Gastrocnemius medialis (tissue), 4 donors: ENCODE results near the gene SMTNL2. TPM values are rescaled to one million over a fixed set of nuclear protein-coding genes. Genes with fewer than 3 reads are reported as not detected.

Experiments used
- ATAC-seq, 2 donors: fragments of 150-250 bp; one replicate each; pipeline ENCODE4 v1.9.1; 2016
- DNase-seq, 2 donors: peaks; one replicate each; pipeline ENCODE4 v3.0.0-alpha.2; 2019
- H3K27ac ChIP-seq, 4 donors: fragments of 200-600 bp; sonication (generic); 1 replicate in 1 of 4; 2 replicates in 3 of 4; pipeline ENCODE4 v1.5.1; 2016 to 2018; ENCODE audit warnings: mild to moderate bottlenecking in 2 of 4, moderate library complexity in 1 of 4
- H3K27me3 ChIP-seq, 3 donors: fragments of 200-600 bp; sonication (generic) in 2 of 3; 1 replicate in 1 of 3; 2 replicates in 2 of 3; pipeline versions ENCODE4 v1.5.1 to v1.6.0; 2016 to 2019; ENCODE audit warnings: mild to moderate bottlenecking in 1 of 3, moderate library complexity in 1 of 3
- H3K36me3 ChIP-seq, 2 donors: fragments of 200-600 bp; sonication (generic) in 1 of 2; one replicate each; pipeline ENCODE4 v1.5.1; 2017 to 2018
- H3K4me1 ChIP-seq, 2 donors: fragments of 200-600 bp; sonication (generic) in 1 of 2; one replicate each; pipeline ENCODE4 v1.5.1; 2016 to 2017; ENCODE audit warnings: mild to moderate bottlenecking in 2 of 2
- H3K4me3 ChIP-seq, 4 donors: fragments of 200-600 bp; sonication (generic) in 3 of 4; 1 replicate in 1 of 4; 2 replicates in 3 of 4; pipeline ENCODE4 v1.5.1; 2016 to 2019; ENCODE audit warnings: mild to moderate bottlenecking in 2 of 4
- H3K9me3 ChIP-seq, 3 donors: fragments of 200-600 bp; sonication (generic) in 2 of 3; 1 replicate in 1 of 3; 2 replicates in 2 of 3; pipeline ENCODE4 v1.5.1; 2016 to 2019
- POLR2A ChIP-seq, 2 donors: fragments of 450-650 bp; IDR thresholded peaks; one replicate each; pipeline ENCODE4 v1.6.1; 2017; ENCODE audit warnings: antibody characterized with exemption in 2 of 2, mild to moderate bottlenecking in 2 of 2, moderate library complexity in 2 of 2
- in situ Hi-C, 4 donors: fragments of 200-750 bp; cut with MboI; loops; one replicate each; pipeline versions ENCODE4 v1.15.0 to v1.8.0; 2017; ENCODE audit warnings: low sequenced_read_pairs in 4 of 4
- intact Hi-C: fragments of 100-400 bp; cut with DNase I; formaldehyde crosslinking; loops from one replicate; pipeline ENCODE4 v1.15.1; 2023; ENCODE audit warnings: low total_unique reads
- total RNA-seq, 4 donors: library from RNA; depleted of rRNA; stranded (reverse); fragments of >200 nt; gene quantifications; one replicate each; pipeline versions ENCODE4 v1.1.0 to v1.2.3, GENCODE V29; 2016
- TF ChIP-seq, protein P1 (sequence below), 5 experiments: fragments of 450-650 bp in 3 of 5; fragments of 200-600 bp in 2 of 5; sonication (generic) in 2 of 5; IDR thresholded peaks in 4 of 5; conservative IDR thresholded peaks in 1 of 5; 1 replicate in 4 of 5; 2 replicates in 1 of 5; pipeline ENCODE4 v1.5.1; 2016 to 2019; ENCODE audit warnings: antibody characterized with exemption in 5 of 5, mild to moderate bottlenecking in 3 of 5, moderate library complexity in 3 of 5

Gene SMTNL2
- total RNA-seq, 4 donors from 2014 or later: 110 to 588 (median 420) TPM

- no peak for TF ChIP-seq POLR2A (IDR thresholded peaks at IDR 0.05)
- TF ChIP-seq, protein P1, sequence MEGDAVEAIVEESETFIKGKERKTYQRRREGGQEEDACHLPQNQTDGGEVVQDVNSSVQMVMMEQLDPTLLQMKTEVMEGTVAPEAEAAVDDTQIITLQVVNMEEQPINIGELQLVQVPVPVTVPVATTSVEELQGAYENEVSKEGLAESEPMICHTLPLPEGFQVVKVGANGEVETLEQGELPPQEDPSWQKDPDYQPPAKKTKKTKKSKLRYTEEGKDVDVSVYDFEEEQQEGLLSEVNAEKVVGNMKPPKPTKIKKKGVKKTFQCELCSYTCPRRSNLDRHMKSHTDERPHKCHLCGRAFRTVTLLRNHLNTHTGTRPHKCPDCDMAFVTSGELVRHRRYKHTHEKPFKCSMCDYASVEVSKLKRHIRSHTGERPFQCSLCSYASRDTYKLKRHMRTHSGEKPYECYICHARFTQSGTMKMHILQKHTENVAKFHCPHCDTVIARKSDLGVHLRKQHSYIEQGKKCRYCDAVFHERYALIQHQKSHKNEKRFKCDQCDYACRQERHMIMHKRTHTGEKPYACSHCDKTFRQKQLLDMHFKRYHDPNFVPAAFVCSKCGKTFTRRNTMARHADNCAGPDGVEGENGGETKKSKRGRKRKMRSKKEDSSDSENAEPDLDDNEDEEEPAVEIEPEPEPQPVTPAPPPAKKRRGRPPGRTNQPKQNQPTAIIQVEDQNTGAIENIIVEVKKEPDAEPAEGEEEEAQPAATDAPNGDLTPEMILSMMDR (IDR thresholded peaks at IDR 0.05 in 4 of 5, conservative IDR thresholded peaks at IDR 0.05 in 1 of 5): peak; percentile 49 to 69 (median 63)
- Histone ChIP-seq H3K36me3 (peaks cover 0 to 3% of the 10 kb centered on the region in 2 donors), H3K9me3 (no peaks in the 10 kb centered on the region), H3K27me3 (no peaks in the 10 kb centered on the region), H3K4me3 (peak overlapping the region; percentile 63 to 87 (median 73)), H3K27ac (peak overlapping the region; percentile 90 to 100 (median 98)), H3K4me1 (peaks cover 23 to 24% of the 10 kb centered on the region in 2 donors)
- intact Hi-C loops (loop anchor here (5.0 kb wide), 1 partner anchor 34 kb away; no protein-coding TSS in a partner anchor), in situ Hi-C loops (no loop called here)
- DNase-seq (peak in 1 of 2 donors; percentile 84), ATAC-seq (peak; percentile 31 to 56)
These were observed 588 bp upstream of the SMTNL2 start for GRCh38 chr17:4583782-4584100.

DNA sequence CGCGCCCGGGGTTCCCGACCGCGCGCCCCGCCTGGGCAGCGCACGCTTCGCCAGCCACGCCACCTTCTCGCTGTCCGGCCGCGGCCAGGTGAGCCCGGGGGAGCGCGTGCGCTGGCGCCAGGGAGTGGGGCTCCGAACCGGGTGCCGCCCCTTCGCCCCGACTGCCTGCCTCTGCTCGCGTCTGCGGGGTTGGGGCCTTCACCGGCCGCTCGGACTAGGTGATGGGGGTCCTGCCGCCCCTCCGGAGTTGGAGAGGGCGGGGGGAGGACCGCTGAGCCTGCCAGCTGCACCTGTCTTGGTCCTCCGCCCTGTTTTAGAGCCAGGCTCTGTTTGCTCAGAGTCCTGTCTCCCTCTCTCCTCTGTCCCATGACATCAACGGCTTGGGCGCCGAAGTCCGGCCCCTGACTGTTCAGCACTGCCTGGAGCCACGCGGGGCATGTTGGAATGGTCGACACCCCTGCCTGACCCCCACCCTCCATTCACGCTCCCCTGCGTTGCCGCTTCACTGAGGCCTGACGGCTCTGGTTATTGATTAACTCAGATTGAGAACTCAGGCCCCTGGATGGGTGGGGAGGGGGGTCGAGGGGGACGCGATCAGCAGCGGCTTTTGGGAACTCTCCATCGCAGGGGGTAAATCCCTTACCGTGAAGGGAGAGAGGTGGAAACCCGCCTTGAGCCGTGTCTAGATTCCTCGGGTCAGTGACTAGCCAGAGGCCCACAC, 748 bp downstream of the SMTNL2 start:
- ATAC-seq (peak in 1 of 2 donors; percentile 8), DNase-seq (no peak)
- Histone ChIP-seq H3K4me1 (peaks cover 31 to 33% of the 10 kb centered on the region in 2 donors), H3K4me3 (peak overlapping the region; percentile 63 to 87 (median 73)), H3K27ac (peak overlapping the region; percentile 90 to 100 (median 98)), H3K36me3 (peaks cover 0 to 3% of the 10 kb centered on the region in 2 donors), H3K27me3 (no peaks in the 10 kb centered on the region), H3K9me3 (no peaks in the 10 kb centered on the region)
- intact Hi-C loops: loop anchor here (5.0 kb wide), 1 partner anchor 32 kb away; no protein-coding TSS in a partner anchor
- in situ Hi-C loops: no loop called here
- TF ChIP-seq, protein P1 (IDR thresholded peaks at IDR 0.05 in 4 of 5, conservative IDR thresholded peaks at IDR 0.05 in 1 of 5): no peak
- TF ChIP-seq POLR2A (IDR thresholded peaks at IDR 0.05): peak; percentile 70 to 81

- intact Hi-C loops: no loop called here
- H3K27ac ChIP-seq: peak overlapping the region; percentile 90 to 100 (median 98)
- H3K4me1 ChIP-seq: peaks cover 36 to 38% of the 10 kb centered on the region in 2 donors
- H3K4me3 ChIP-seq: peak overlapping the region; percentile 63 to 87 (median 73)
- in situ Hi-C loops: no loop called here
- TF ChIP-seq, protein P1 (IDR thresholded peaks at IDR 0.05 in 4 of 5, conservative IDR thresholded peaks at IDR 0.05 in 1 of 5): peak in 1 of 5 experiments; percentile 21
- TF ChIP-seq POLR2A (IDR thresholded peaks at IDR 0.05): peak in 1 of 2 donors; percentile 5
- H3K27me3 ChIP-seq: no peaks in the 10 kb centered on the region
- DNase-seq: peak; percentile 93 to 94
- no peaks in the 10 kb centered on the region for H3K9me3 ChIP-seq
- peak; percentile 54 to 55 for ATAC-seq
- H3K36me3 ChIP-seq: peaks cover 0 to 3% of the 10 kb centered on the region in 2 donors
These were observed 1.3 kb downstream of the SMTNL2 start for GRCh38 chr17:4585638-4585994.

GRCh38 chr17:4586043-4586442, 1.7 kb downstream of the SMTNL2 start:
- Histone ChIP-seq H3K9me3 (no peaks in the 10 kb centered on the region), H3K4me1 (peaks cover 40 to 42% of the 10 kb centered on the region in 2 donors), H3K27me3 (no peaks in the 10 kb centered on the region), H3K36me3 (peaks cover 0 to 3% of the 10 kb centered on the region in 2 donors), H3K4me3 (peak overlapping the region; percentile 63 to 87 (median 73)), H3K27ac (peak overlapping the region; percentile 90 to 100 (median 98))
- TF ChIP-seq, protein P1 (IDR thresholded peaks at IDR 0.05 in 4 of 5, conservative IDR thresholded peaks at IDR 0.05 in 1 of 5): no peak
- TF ChIP-seq POLR2A (IDR thresholded peaks at IDR 0.05): peak; percentile 72 to 83
- ATAC-seq (peak; percentile 34 to 70), DNase-seq (peak; percentile 67)
- intact Hi-C loops (loop anchor here (2.0 kb wide), 1 partner anchor 15 kb away; no protein-coding TSS in a partner anchor), in situ Hi-C loops (no loop called here)
